Measurements from ENCODE around the gene BMPER.

Gene BMPER

GRCh38 chr7:33923440-33924229 is 18.3 kb downstream of the BMPER start:
- no peak for DNase-seq (ENCODE audit: low read depth in 2 of 2)

DNA sequence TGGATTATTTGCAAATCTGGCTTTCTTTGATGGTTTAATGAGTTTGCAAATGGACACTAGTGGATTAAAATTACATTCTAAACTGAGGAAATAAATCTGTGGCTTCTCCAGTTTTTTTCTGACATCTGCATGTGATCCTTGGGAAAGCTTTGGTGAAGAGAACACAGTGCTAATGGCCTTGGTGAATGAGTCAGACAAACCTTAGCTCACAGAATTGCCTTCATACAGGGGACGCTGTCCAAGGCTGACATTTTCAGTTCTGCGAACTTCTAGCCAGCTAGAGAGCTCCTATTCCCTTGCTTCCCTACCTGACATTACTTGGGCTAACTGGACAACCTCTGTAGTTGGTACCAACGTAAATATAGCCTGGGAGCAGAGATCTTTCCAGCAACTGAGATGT is 21.2 kb downstream of the BMPER start:
- DNase-seq (ENCODE audit: low read depth in 2 of 2): no peak

DNA sequence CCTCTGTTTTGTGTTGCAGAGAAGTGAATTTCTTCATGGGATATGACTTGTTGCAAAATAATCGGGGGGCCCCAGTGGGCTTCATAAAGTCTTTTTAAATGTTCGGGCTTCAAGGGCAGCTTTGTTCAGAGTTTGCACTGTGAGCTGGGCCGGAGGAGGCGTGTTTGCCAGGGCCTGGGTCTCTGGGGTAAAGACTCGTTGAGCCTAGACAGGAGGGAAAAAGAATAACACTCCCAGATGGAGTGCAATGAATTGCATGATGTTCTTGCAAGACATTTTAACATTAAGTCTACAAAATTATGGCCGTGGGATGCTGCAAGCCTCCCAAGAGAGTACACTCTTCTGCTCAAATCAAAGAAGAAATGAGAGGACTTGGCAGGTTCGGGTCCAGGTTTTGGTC is 23.6 kb downstream of the BMPER start:
- no peak for DNase-seq (ENCODE audit: low read depth in 2 of 2)

GRCh38 chr7:33932221-33932620 is 26.9 kb downstream of the BMPER start:
- no peak for DNase-seq (ENCODE audit: low read depth in 2 of 2)

GRCh38 chr7:33932832-33933468 is 27.6 kb downstream of the BMPER start:
- peak; percentile 45 for DNase-seq (ENCODE audit: low read depth in 2 of 2)

- DNase-seq (ENCODE audit: low read depth in 2 of 2): no peak
Measured at GRCh38 chr7:33933611-33934281, 28.4 kb downstream of the BMPER start.

DNA sequence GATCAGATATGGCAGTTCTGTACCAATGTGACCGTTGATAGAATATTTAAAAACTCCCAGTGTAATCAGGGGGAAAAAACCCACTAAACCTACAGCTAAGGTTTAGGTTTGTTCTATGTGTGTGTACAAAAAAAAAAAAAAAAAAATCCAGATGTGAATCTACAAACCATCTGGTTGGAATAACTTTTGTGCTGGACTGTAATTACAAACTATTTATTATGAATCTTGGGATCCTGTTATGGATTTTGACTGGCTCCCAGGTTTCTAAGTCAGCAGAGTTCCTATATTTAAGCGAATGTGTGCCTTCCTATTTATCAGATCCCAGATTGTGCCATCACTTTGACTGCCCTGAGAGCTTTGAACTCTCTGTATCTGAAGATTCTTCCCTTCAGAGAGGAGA is 29.1 kb downstream of the BMPER start:
- DNase-seq (ENCODE audit: low read depth in 2 of 2): no peak

DNA sequence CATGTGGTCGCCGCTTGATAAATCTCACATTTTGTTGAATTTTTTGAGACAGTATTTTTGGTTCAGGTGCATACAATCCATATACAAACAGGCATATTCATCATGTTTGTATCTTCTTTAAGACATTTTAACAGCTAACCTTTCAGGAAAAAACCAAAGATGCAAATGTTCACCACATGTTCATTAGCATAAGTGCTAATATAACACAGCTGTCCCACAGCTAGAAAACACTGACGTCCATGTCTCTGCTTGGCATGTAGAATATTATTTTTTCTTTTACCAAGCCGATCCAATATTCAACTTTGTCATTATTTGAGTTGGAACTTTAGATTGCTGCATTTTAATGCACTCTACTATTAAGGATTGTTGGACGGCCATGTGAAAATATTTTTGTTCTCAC is 31.2 kb downstream of the BMPER start:
- no peak for DNase-seq (ENCODE audit: low read depth in 2 of 2)

GRCh38 chr7:33937871-33938270 is 32.5 kb downstream of the BMPER start:
- DNase-seq (ENCODE audit: low read depth in 2 of 2): no peak

DNA sequence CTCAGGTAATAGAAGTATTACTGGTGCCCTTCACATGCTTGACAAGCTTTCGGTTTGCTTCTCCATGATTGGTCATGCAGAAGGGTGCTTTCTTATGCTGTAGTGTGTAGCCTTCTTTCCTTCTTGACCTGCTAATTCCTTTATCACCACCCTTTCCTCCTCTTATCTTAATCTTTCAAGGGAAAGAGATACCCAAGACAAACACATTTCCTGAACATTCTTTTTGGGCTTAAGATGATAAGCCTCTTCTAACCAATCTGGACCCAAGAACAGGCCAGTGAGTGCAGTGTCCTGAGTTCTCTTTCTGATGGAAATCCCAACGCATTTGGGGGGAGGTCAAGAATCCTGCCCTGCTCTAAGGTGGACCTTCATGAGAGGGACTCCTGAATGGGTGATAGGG is 33.8 kb downstream of the BMPER start:
- no peak for DNase-seq (ENCODE audit: low read depth in 2 of 2)

DNA sequence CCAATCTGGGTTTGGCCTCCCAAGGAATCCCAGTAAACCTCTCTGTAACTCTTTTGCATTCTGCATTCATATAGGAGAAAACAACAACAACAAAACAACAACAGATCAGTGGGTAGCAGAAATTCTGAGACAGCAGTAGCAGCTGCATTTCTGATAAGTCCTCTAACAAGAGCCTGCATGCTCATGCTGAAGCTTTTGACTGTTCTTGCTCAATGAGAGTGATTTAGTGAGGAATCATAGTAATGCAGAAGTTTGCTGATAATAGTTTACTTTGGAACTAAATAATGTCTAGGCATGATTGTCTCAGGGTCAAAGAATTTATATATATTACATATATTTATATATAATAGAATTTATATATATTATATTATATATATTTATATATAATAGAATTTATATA is 35.2 kb downstream of the BMPER start:
- no peak for DNase-seq (ENCODE audit: low read depth in 2 of 2)

DNA sequence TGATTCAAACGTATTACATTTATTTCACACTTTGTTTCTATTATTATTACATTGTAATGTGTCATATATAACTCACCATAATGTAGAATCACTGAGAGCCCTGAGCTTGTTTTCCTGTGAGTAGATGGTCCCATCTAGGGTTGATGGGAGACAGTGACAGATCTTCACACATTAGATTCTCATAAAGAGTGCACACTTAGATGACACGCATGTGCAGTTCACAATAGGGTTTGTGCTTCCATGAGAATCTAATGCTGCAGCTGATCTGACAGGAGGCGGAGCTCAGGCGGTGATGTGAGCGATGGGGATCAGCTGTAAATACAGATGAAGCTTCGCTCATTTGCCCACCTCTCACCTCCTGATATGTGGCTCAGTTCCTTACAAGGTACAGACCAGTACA is 36.1 kb downstream of the BMPER start:
- DNase-seq (ENCODE audit: low read depth in 2 of 2): no peak

DNA sequence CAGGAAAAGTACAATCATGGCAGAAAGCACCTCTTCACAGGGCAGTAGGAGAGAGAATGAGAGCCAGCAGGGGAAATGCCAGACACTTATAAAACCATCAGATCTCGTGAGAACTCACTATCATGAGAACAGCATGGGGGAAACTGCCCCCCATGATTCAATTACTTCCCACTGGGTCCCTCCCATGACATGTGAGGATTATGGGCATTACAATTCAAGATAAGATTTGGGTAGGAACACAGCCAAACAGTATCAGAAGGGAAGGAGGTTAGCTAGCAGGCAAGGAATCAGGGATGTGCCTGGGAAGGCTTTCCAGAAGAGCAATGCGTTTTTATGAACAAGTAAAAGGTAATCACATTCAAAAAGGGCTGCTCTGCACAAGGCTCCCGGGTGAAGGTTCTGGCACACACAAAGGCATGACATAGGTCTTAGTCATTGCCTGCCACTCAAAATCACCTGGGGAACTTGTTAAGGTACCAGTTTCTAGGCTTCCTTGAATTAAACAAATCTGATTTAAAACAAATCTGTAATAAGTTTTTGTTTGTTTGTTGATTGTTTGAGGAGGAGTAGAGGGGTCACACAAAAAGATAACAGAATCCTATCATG is 40.9 kb downstream of the BMPER start:
- DNase-seq (ENCODE audit: low read depth in 2 of 2): no peak

DNA sequence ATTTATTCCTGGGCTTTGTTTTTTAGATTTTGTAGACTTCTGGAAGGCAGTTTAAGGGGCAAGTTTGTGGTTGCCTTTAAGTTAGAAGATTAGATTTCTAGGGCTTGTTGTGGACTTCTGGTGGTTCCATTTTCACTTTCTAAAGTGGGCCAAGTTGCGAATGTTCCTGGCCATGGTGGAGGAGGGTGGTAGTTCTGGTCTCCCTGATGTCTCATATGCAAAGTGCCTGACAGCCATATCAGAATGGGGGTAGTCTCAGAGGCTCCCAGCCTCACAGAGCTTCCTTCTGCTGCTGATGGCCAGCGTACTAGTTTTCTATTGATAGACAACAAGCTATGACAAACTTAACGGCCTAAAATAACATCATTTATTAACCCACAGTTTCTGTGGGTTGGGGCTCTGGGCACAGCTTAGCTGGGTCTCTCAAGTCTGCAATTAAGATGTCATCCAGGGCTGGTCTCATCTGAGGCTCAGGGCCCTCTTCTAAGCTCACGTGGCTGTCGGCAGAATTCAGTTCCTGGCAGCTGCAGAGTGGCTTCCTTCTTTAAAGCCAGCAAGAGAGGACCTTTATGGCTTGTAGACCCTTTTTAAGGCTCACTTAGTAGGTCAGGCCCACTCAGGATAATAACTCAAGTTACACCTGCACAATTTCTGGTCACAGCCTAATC is 44.8 kb downstream of the BMPER start:
- DNase-seq (ENCODE audit: low read depth in 2 of 2): no peak

- no peak for DNase-seq (ENCODE audit: low read depth in 2 of 2)
Measured at GRCh38 chr7:33952824-33953223, 47.5 kb downstream of the BMPER start.

DNA sequence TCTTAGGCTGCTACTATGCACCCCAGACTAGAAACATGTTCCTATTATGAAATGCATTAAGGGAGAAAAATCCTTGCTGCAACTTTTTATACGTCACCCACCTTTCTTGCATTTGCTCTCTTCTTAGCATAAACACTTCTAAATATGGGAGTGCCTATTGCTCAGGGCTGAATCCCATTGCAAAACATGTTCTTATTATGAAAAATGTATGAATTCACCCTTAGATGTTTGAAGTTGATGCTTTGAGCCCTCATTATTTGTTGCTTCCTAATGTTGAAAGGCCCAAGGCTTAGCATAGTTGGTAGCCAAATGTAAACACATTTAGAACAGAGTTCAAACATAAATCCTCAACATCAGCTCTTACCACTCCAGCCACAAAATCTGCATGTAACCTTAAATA is 52.8 kb downstream of the BMPER start:
- DNase-seq (ENCODE audit: low read depth in 2 of 2): no peak

DNA sequence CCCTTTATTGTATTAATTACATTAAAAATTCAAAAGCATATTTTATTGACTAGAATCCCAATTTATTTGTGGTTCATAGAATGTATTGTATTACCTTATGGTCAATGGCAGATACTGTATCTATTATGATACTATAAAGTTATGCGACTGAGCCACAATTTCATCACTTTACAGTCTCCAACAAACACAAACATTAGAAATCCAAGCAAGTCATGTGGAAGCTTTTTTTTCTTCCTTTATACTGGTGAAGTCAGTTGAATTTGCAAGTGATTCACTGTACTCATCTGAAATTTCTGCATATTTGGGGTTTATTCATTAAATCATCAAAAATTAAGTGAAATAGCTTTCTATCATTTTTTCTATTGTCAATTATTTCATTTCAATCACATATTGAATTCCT is 54.3 kb downstream of the BMPER start:
- DNase-seq (ENCODE audit: low read depth in 2 of 2): no peak

DNA sequence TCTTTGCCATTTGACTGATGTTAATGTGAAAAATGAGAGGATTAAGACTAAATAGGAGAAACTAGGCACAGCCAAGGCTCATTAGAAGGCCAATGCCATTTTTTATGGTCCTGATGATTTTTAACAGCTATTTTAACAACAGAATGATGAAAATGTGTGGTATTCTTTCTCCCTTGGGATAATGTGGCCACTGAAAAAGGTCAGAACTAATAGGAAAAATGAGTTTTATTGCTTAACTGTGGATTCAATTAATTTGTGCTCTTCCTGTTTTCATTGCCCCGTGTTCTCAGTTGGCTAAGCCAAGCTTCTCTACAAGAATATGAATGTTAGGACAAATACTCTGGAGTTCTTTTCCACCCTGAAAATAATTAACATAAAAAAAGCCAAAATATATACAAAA is 56.6 kb downstream of the BMPER start:
- DNase-seq (ENCODE audit: low read depth in 2 of 2): no peak

GRCh38 chr7:33964417-33965182 is 59.3 kb downstream of the BMPER start:
- no peak for DNase-seq (ENCODE audit: low read depth in 2 of 2)

DNA sequence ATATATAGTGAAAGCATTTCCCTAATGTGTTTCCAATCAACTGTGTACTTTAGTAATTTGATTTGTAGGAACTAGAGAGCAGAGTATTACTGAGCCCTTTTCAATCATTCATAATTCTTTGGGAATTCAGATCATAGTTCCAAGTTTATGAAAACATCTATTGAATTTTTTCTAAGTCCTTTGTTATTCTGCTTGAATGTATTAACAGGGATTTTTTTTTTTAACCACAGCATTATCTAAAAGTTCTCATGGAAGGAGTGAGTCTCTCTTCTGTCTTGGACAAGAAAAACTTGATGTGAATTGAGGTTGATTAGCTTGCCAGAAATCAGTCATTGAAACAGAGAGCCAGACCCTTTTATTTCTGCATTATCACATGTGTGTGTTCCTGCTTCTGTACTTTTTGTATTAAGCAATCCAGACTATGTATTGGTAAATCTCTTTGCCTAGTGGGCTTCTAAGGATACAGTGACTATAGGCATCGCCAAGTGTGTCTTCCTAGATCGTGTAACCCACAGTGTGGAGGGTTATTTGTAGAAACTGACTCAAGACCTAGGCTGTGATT is 59.9 kb downstream of the BMPER start:
- DNase-seq (ENCODE audit: low read depth in 2 of 2): no peak

GRCh38 chr7:33968591-33968990 is 63.3 kb downstream of the BMPER start:
- DNase-seq (ENCODE audit: low read depth in 2 of 2): no peak
